Lung (tissue), 12 donors: ENCODE measurements around the gene ZNF778. TPM values are rescaled to one million over a fixed set of nuclear protein-coding genes. Genes with fewer than 3 reads are reported as not detected.

Experiments used
- ATAC-seq: fragments of 200-7000 bp; cut with Tn5 transposase; one replicate; pipeline ENCODE4 v1.9.1; 2020; ENCODE audit warnings: moderate number of reproducible peaks; ENCODE audit not compliant: insufficient read depth, low FRiP score
- DNase-seq, 3 donors: peaks; one replicate each; pipeline ENCODE4 v3.0.0-alpha.2; 2013 to 2017
- H3K27ac ChIP-seq, 2 donors: one replicate each; pipeline ENCODE4 v1.5.1; 2013; ENCODE audit warnings: mild to moderate bottlenecking in 2 of 2, moderate library complexity in 2 of 2, control low read depth in 1 of 2, inconsistent platforms in 1 of 2, low read depth in 1 of 2, low read length in 1 of 2
- H3K27me3 ChIP-seq, 3 donors: one replicate each; pipeline ENCODE4 v1.5.1; 2013; ENCODE audit warnings: low read length in 2 of 3; ENCODE audit not compliant: control insufficient read depth in 3 of 3, insufficient read depth in 3 of 3
- H3K36me3 ChIP-seq, 4 donors: one replicate each; pipeline ENCODE4 v1.5.1; 2013; ENCODE audit warnings: low read length in 4 of 4, mild to moderate bottlenecking in 1 of 4, moderate library complexity in 1 of 4; ENCODE audit not compliant: control insufficient read depth in 4 of 4, insufficient read depth in 4 of 4
- H3K4me1 ChIP-seq, 5 donors: one replicate each; pipeline ENCODE4 v1.5.1; 2013; ENCODE audit warnings: low read length in 5 of 5, mild to moderate bottlenecking in 2 of 5, moderate library complexity in 1 of 5; ENCODE audit not compliant: control insufficient read depth in 5 of 5, insufficient read depth in 5 of 5
- H3K4me3 ChIP-seq: one replicate; pipeline ENCODE4 v1.5.1; 2013; ENCODE audit warnings: mild to moderate bottlenecking, control low read depth, moderate library complexity
- H3K9ac ChIP-seq, 2 donors: one replicate each; pipeline ENCODE4 v1.5.1; 2013; ENCODE audit warnings: low read length in 2 of 2, control low read depth in 1 of 2; ENCODE audit not compliant: insufficient read depth in 1 of 2
- H3K9me3 ChIP-seq, 4 donors: one replicate each; pipeline ENCODE4 v1.5.1; 2013; ENCODE audit warnings: low read length in 3 of 4, mild to moderate bottlenecking in 1 of 4, moderate library complexity in 1 of 4; ENCODE audit not compliant: control insufficient read depth in 4 of 4, insufficient read depth in 3 of 4
- CTCF ChIP-seq: IDR thresholded peaks from 2 replicates; pipeline ENCODE4 v1.5.1; 2012; ENCODE audit warnings: mild to moderate bottlenecking; ENCODE audit errors: control extremely low read depth, extremely low read depth
- WGBS, 2 donors: extraction: QIAGEN DNeasy Blood & Tissue Kit; methylation state at CpG; one replicate each; pipeline ENCODE4 v1.1.7; 2013; 5-methylcytosine and 5-hydroxymethylcytosine counted together
- polyA plus RNA-seq, 2 donors: library from polyadenylated mRNA; stranded (reverse); fragments of 200-250 nt; gene quantifications; one replicate each; pipeline ENCODE4 v1.2.1, GENCODE V29; 2013
- total RNA-seq, 2 donors: library from RNA; depleted of rRNA in 1 of 2; stranded (reverse); fragments of >200 nt in 1 of 2; gene quantifications; one replicate each; pipeline ENCODE4 v1.2.1, GENCODE V29; 2014 to 2021
- donor health status: control.
- donor health status: control.
- donor health status: Bipolar disorder and iron deficiency.
- donor health status: healthy.
- donor health status: DM: yes; HTN: yes; CAD: no.

ZNF778 gene
- total and polyA plus RNA-seq, 4 donors, result 2.4 to 13.9 (median 4.6) TPM

GRCh38 chr16:89217138-89217387 is 440 bp upstream of the ZNF778 start:
- ATAC-seq (no peak), DNase-seq (no peak)
- no peaks in the 10 kb centered on the region for H3K27me3 ChIP-seq
- peaks cover 0 to 12% (median 7%) of the 10 kb centered on the region in 4 donors for H3K36me3 ChIP-seq
- H3K4me3 ChIP-seq, result peak overlapping the region; percentile 74
- H3K27ac ChIP-seq, result peak overlapping the region; percentile 87 to 98
- peak overlapping the region; percentile 69 to 81 for H3K9ac ChIP-seq
- no peaks in the 10 kb centered on the region for H3K9me3 ChIP-seq
- TF ChIP-seq CTCF, result no peak
- peaks cover 0 to 9% (median 0%) of the 10 kb centered on the region in 5 donors for H3K4me1 ChIP-seq
- WGBS, 2 donors, result 0 to 1% methylated on average over 11 of the region's 11 CpGs

DNA sequence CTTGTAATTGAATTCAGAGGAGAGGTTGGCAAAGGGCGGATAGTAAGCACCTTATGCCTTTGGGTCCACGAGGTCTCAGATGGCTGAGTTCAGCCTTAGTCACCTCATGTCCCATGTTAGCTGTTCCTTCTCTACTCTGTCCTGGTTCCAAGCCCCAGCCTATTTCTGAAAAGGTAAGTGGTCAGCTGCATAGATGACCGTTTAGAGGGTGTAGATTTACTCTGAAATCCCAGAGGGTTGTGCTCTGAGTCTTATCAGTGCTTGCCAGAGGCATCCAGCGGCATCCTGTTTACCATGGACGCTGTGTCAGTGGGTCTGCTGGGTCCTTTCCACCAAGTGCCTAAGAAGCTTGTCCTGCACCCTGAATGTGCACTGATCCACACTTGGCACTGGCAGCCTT is 1.9 kb downstream of the ZNF778 start:
- no peak for DNase-seq
- H3K4me1 ChIP-seq, result peaks cover 0 to 9% (median 0%) of the 10 kb centered on the region in 5 donors
- H3K4me3 ChIP-seq, result no peak overlapping the region
- H3K9me3 ChIP-seq, result no peaks in the 10 kb centered on the region
- H3K27ac ChIP-seq, result no peak overlapping the region
- WGBS, 2 donors, result 66 to 76% methylated on average over 5 of the region's 5 CpGs
- TF ChIP-seq CTCF, result no peak
- H3K36me3 ChIP-seq, result peaks cover 10 to 32% (median 17%) of the 10 kb centered on the region in 4 donors
- H3K27me3 ChIP-seq, result no peaks in the 10 kb centered on the region
- H3K9ac ChIP-seq, result no peak overlapping the region
- no peak for ATAC-seq

- Histone ChIP-seq H3K27me3 (no peaks in the 10 kb centered on the region), H3K4me3 (no peak overlapping the region), H3K27ac (no peak overlapping the region), H3K4me1 (peaks cover 0 to 4% (median 0%) of the 10 kb centered on the region in 5 donors), H3K36me3 (peaks cover 16 to 45% (median 32%) of the 10 kb centered on the region in 4 donors), H3K9ac (no peak overlapping the region), H3K9me3 (peaks cover 0 to 2% (median under 1%) of the 10 kb centered on the region in 4 donors)
- WGBS, 2 donors, result 81 to 88% methylated on average over 3 of the region's 3 CpGs
- no peak for DNase-seq
- ATAC-seq, result no peak
- no peak for TF ChIP-seq CTCF
Observed at GRCh38 chr16:89221604-89222003, 4.1 kb downstream of the ZNF778 start.

GRCh38 chr16:89222931-89223330 is 5.4 kb downstream of the ZNF778 start:
- 95% methylated on average over 21 of the region's 21 CpGs for WGBS, 2 donors
- DNase-seq (no peak), ATAC-seq (no peak)
- H3K4me3 ChIP-seq, result no peak overlapping the region
- no peaks in the 10 kb centered on the region for H3K27me3 ChIP-seq
- H3K27ac ChIP-seq, result no peak overlapping the region
- H3K4me1 ChIP-seq, result no peaks in the 10 kb centered on the region
- peaks cover 4 to 16% (median 9%) of the 10 kb centered on the region in 4 donors for H3K9me3 ChIP-seq
- peaks cover 29 to 57% (median 45%) of the 10 kb centered on the region in 4 donors for H3K36me3 ChIP-seq
- TF ChIP-seq CTCF, result no peak
- no peak overlapping the region for H3K9ac ChIP-seq
